GM13976 (cell line): ENCODE measurements around the gene DNALI1.

Source experiments
- DNase-seq: peaks from one replicate; pipeline ENCODE4 v3.0.0; 2012; ENCODE audit warnings: low spot score
- in situ Hi-C: fragments of 300-500 bp; cut with MboI; formaldehyde crosslinking; loops from one replicate; pipeline ENCODE4 v1.12.0; 2022; ENCODE audit warnings: low sequenced_read_pairs, mixed read lengths, inconsistent platforms; ENCODE audit not compliant: unreplicated experiment
- TF ChIP-seq, protein P1 (sequence below): IDR thresholded peaks from 2 replicates; pipeline ENCODE4 v1.5.1; 2012; ENCODE audit warnings: borderline replicate concordance, mild to moderate bottlenecking; ENCODE audit not compliant: insufficient read depth; ENCODE audit errors: extremely low read depth, missing control alignments, control extremely low read depth

The DNALI1 gene

DNA sequence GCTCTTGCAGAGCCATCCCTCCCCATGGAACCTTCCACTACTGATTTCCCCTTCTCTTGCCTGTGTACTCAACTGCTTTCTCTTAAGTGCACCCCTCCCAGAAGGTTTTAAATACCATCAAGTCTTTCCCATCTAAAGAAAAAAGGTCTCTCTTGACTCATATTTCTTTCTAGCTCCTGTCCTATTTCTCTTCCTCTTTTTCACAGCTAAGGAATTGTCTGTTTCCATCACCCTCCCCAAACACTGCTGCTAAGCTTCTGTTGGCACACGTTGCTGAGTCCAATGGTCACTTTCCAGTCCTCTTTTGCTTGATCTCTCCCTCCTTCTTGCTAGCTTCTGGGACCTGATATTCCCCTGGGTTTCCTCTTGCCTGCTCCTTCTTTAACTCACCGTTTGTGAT lies 52.3 kb downstream of the DNALI1 start:
- no peak for DNase-seq
- TF ChIP-seq, protein P1, sequence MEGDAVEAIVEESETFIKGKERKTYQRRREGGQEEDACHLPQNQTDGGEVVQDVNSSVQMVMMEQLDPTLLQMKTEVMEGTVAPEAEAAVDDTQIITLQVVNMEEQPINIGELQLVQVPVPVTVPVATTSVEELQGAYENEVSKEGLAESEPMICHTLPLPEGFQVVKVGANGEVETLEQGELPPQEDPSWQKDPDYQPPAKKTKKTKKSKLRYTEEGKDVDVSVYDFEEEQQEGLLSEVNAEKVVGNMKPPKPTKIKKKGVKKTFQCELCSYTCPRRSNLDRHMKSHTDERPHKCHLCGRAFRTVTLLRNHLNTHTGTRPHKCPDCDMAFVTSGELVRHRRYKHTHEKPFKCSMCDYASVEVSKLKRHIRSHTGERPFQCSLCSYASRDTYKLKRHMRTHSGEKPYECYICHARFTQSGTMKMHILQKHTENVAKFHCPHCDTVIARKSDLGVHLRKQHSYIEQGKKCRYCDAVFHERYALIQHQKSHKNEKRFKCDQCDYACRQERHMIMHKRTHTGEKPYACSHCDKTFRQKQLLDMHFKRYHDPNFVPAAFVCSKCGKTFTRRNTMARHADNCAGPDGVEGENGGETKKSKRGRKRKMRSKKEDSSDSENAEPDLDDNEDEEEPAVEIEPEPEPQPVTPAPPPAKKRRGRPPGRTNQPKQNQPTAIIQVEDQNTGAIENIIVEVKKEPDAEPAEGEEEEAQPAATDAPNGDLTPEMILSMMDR, result no peak
- in situ Hi-C loops, result loop anchor here (10.0 kb wide), 1 partner anchor 66 kb away; no protein-coding TSS in a partner anchor

DNA sequence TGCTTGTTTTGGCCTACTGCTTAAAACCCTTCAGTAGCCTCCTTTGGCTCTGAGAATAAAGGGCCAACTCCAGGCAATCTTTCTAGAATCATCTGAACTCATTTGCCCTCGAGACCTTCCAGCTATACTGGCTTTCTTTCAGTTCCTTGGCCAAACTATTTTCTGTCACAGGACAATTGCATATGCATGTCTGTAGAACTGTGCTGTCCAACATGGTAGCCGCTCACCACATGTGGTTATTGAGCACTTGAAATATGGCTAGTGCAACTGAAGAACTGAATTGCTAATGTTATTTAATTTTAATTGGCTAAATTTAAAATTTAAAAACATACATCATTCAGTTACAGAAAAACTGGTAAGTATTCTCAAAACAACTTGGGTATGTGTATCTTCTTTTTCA lies 53.3 kb downstream of the DNALI1 start:
- TF ChIP-seq, protein P1, result no peak
- in situ Hi-C loops, result loop anchor here (10.0 kb wide), 1 partner anchor 65 kb away; no protein-coding TSS in a partner anchor
- DNase-seq, result no peak

DNA sequence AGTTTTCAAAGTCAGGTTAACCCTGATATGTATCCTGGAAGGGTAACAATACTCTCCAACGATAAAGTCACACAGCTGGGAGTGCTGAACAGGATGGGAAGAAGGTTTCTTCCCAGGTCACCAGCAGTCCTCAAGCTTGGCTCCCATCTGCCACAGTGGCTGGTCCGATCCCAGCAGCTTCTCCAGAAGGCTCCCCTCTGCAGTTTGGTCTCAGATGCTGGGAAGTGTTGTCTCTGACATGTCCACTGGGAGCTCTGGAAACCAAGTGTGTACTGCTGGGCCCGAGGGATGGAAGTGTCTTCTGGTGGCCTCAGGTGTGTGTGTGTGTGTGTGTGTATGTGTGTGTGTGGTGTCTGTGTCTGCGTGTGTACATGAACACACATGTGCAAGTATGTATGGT lies 55.4 kb downstream of the DNALI1 start:
- TF ChIP-seq, protein P1, result no peak
- DNase-seq, result no peak
- in situ Hi-C loops, result no loop called here

DNA sequence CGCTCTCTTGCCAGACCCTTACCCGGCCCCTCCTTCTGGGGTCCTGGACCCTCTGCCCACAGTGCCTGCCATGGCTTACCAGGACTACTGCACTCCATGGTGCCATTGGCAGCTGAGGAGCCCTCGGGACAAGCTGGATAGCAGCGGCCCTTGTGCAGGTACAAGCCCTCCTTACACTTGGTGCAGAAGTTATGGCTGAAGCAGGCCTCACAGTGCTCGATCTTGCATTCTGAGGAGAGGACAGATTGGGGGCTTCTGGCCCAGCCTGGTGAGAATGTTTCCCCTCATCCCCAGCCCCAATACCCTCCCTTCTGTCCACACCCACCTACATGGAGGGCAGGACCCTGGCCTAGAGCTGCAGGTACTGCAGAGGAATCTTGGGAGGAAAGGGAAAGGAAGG lies 57.4 kb downstream of the DNALI1 start:
- no peak for DNase-seq
- TF ChIP-seq, protein P1, result no peak
- in situ Hi-C loops, result no loop called here

DNA sequence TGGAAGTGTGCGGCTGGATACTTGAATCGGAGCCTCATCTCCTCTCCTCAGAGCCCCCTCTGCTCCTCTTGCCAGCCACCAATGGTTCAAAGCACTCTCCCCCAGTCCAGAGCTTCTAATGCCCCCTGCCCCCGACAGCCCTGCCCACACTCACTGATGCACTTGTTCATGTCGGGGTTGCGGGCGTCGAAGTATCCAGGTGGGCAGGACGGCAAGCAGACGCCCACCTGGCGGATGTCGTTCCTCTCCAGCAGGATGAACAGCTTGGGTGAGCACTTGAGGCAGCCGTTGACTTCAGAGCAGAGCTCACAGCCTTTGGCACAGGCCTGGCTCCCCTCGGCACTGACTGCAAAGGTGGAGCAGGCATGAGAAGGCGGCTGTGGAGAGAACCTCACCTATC lies 59.6 kb downstream of the DNALI1 start:
- in situ Hi-C loops, result no loop called here
- TF ChIP-seq, protein P1, result no peak
- no peak for DNase-seq
